CD14-positive monocyte (primary cell): ENCODE measurements around the gene MAX. TPM values are rescaled to one million over a fixed set of nuclear protein-coding genes. Genes with fewer than 3 reads are reported as not detected.
A peak's percentile ranks its signal among the peaks of the same experiment; 100 is the strongest.

Experiments used
- DNase-seq, 3 donors: peaks; one replicate each; pipeline ENCODE4 v3.0.0-alpha.2; 2011 to 2022
- H2AFZ ChIP-seq: 2 replicates; pipeline ENCODE4 v1.6.0; 2012; ENCODE audit warnings: mild to moderate bottlenecking, low read depth, low read length, inconsistent platforms; ENCODE audit not compliant: insufficient read depth, poor library complexity, severe bottlenecking
- H3K27ac ChIP-seq, 2 donors: 1 replicate in 1 of 2; 2 replicates in 1 of 2; pipeline ENCODE4 v1.5.1; 2012 to 2013; ENCODE audit warnings: low read length in 2 of 2, control low read depth in 1 of 2, inconsistent platforms in 1 of 2, low read depth in 1 of 2, mild to moderate bottlenecking in 1 of 2
- H3K27me3 ChIP-seq, 2 donors: one replicate each; pipeline versions ENCODE4 v1.6.0 to v1.6.1; 2011 to 2013; ENCODE audit warnings: low read length in 2 of 2; ENCODE audit not compliant: control insufficient read depth in 2 of 2, insufficient read depth in 2 of 2
- H3K36me3 ChIP-seq, 2 donors: replicated peaks in 1 of 2; 1 replicate in 1 of 2; 2 replicates in 1 of 2; pipeline versions ENCODE4 v1.5.1 to v1.6.1; 2012 to 2013; ENCODE audit warnings: low read length in 2 of 2, control low read depth in 1 of 2, inconsistent platforms in 1 of 2, mild to moderate bottlenecking in 1 of 2; ENCODE audit not compliant: insufficient read depth in 2 of 2, control insufficient read depth in 1 of 2
- H3K4me1 ChIP-seq, 2 donors: 1 replicate in 1 of 2; 2 replicates in 1 of 2; pipeline versions ENCODE4 v1.5.1 to v1.6.1; 2012 to 2013; ENCODE audit warnings: low read length in 2 of 2, control low read depth in 1 of 2, inconsistent platforms in 1 of 2, mild to moderate bottlenecking in 1 of 2, moderate library complexity in 1 of 2; ENCODE audit not compliant: insufficient read depth in 2 of 2, control insufficient read depth in 1 of 2
- H3K4me2 ChIP-seq: replicated peaks from 2 replicates; pipeline ENCODE3; 2012; ENCODE audit warnings: low read length, moderate library complexity, mild to moderate bottlenecking; ENCODE audit not compliant: poor library complexity, severe bottlenecking; ENCODE audit errors: extremely low read depth
- H3K4me3 ChIP-seq, 3 experiments: fragments of 200-600 bp in 1 of 3; sonication (generic) in 1 of 3; replicated peaks in 1 of 3; 1 replicate in 2 of 3; 2 replicates in 1 of 3; pipeline ENCODE4 v1.5.1; 2011 to 2013; ENCODE audit warnings: low read length in 3 of 3, mild to moderate bottlenecking in 3 of 3, control low read depth in 2 of 3, low read depth in 2 of 3, inconsistent platforms in 1 of 3, moderate library complexity in 1 of 3
- H3K79me2 ChIP-seq: 2 replicates; pipeline ENCODE4 v1.6.0; 2012; ENCODE audit warnings: mild to moderate bottlenecking, control low read depth, inconsistent platforms, low read length, moderate library complexity; ENCODE audit not compliant: insufficient read depth
- H3K9ac ChIP-seq: 2 replicates; pipeline ENCODE4 v1.6.0; 2017; ENCODE audit warnings: low read length, mild to moderate bottlenecking; ENCODE audit not compliant: insufficient read depth, poor library complexity, severe bottlenecking
- H3K9me3 ChIP-seq, 2 donors: replicated peaks in 1 of 2; 1 replicate in 1 of 2; 2 replicates in 1 of 2; pipeline versions ENCODE4 v1.5.1 to v1.6.1; 2012 to 2013; ENCODE audit warnings: low read length in 2 of 2, control low read depth in 1 of 2; ENCODE audit not compliant: control insufficient read depth in 1 of 2, insufficient read depth in 1 of 2
- H4K20me1 ChIP-seq: 2 replicates; pipeline ENCODE4 v1.6.0; 2012; ENCODE audit warnings: mild to moderate bottlenecking, low read length, control low read depth, moderate library complexity; ENCODE audit not compliant: insufficient read depth
- H3K27ac Mint-ChIP-seq, 7 donors: one replicate each; pipeline ENCODE4 v1.8.0; 2020; ENCODE audit warnings: mild to moderate bottlenecking in 7 of 7, mixed read lengths in 7 of 7, moderate library complexity in 6 of 7, inconsistent platforms in 2 of 7
- H3K27me3 Mint-ChIP-seq, 3 donors: one replicate each; pipeline ENCODE4 v1.8.0; 2021 to 2022; ENCODE audit warnings: low read depth in 3 of 3, mild to moderate bottlenecking in 3 of 3, mixed read lengths in 3 of 3, moderate library complexity in 3 of 3, inconsistent platforms in 1 of 3
- H3K36me3 Mint-ChIP-seq, 2 donors: one replicate each; pipeline ENCODE4 v1.8.0; 2020; ENCODE audit warnings: mixed read lengths in 2 of 2, inconsistent platforms in 1 of 2, mild to moderate bottlenecking in 1 of 2
- H3K4me1 Mint-ChIP-seq: one replicate; pipeline ENCODE4 v1.8.0; 2020; ENCODE audit warnings: mild to moderate bottlenecking, mixed read lengths
- H3K4me3 Mint-ChIP-seq, 2 donors: one replicate each; pipeline ENCODE4 v1.8.0; 2020; ENCODE audit warnings: mild to moderate bottlenecking in 2 of 2, mixed read lengths in 2 of 2, moderate library complexity in 1 of 2
- H3K9me3 Mint-ChIP-seq, 7 donors: one replicate each; pipeline ENCODE4 v1.8.0; 2020 to 2022; ENCODE audit warnings: mixed read lengths in 7 of 7, mild to moderate bottlenecking in 6 of 7, moderate library complexity in 6 of 7, inconsistent platforms in 2 of 7
- WGBS: methylation state at CpG from one replicate; pipeline ENCODE4 v1.1.5; 2013; ENCODE audit warnings: missing lambda C conversion rate; ENCODE audit not compliant: insufficient coverage; 5-methylcytosine and 5-hydroxymethylcytosine counted together
- intact Hi-C, 2 donors: fragments of 100-400 bp; cut with micrococcal nuclease; formaldehyde crosslinking; loops; one replicate each; pipeline versions ENCODE4 v1.15.0 to v1.15.1; 2023
- polyA plus RNA-seq, 3 donors: library from polyadenylated mRNA; depleted of rRNA in 1 of 3; unstranded in 2 of 3; stranded (reverse) in 1 of 3; fragments of 300-500 nt in 2 of 3; fragments of >200 nt in 1 of 3; fragmentation: Illumina TruSeq in 2 of 3; gene quantifications; 1 replicate in 2 of 3; 2 replicates in 1 of 3; pipeline ENCODE4 v1.2.3, GENCODE V29; 2012 to 2021
- small RNA-seq: library from RNA; depleted of rRNA; stranded (forward); fragments of <200 nt; gene quantifications from one replicate; pipeline ENCODE3, GENCODE V24; 2012; ENCODE audit warnings: low read depth; ENCODE audit not compliant: insufficient read length
- TF ChIP-seq, protein P1 (sequence below): fragments of 200-600 bp; IDR thresholded peaks from one replicate; pipeline ENCODE4 v1.8.0; 2022; ENCODE audit warnings: antibody characterized with exemption, mild to moderate bottlenecking

The MAX gene
- polyA plus RNA-seq, 3 donors: 78.2 to 87.0 (median 81.5) TPM

DNA sequence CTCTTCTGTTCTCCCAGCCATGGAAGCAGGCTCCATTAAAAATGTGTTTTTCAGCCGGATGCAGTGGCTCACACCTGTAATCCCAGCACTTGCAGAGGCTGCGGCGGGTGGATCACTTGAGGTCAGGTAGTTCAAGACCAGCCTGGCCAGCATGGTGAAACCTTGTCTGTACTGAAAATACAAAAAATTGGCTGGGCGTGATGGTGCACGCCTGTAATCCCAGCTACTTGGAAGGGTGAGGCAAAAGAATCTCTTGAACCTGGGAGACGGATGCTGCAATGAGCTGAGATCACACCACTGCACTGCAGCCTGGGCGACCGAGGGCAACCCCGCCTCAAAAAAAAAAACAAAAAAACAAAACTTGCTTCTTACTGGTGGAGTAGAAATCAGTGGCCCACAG, 75.8 kb downstream of the MAX start:
- WGBS: 98% methylated on average over 6 of the region's 9 CpGs
- Histone ChIP-seq H4K20me1 (no peaks in the 10 kb centered on the region), H3K4me1 (no peaks in the 10 kb centered on the region), H3K4me2 (no peak overlapping the region), H3K9ac (no peak overlapping the region), H3K36me3 (peaks cover 45 to 90% of the 10 kb centered on the region in 2 donors), H2AFZ (no peak overlapping the region), H3K79me2 (no peaks in the 10 kb centered on the region), H3K27me3 (no peaks in the 10 kb centered on the region), H3K9me3 (no peaks in the 10 kb centered on the region), H3K27ac (no peak overlapping the region), H3K4me3 (no peak overlapping the region)
- DNase-seq: no peak
- peaks cover 58 to 80% of the 10 kb centered on the region in 2 donors for H3K36me3 Mint-ChIP-seq
- H3K4me3 Mint-ChIP-seq: no peak overlapping the region
- peak overlapping the region in 1 of 7 donors; percentile 60 for H3K27ac Mint-ChIP-seq
- H3K4me1 Mint-ChIP-seq: peaks cover 8% of the 10 kb centered on the region
- TF ChIP-seq, protein P1, sequence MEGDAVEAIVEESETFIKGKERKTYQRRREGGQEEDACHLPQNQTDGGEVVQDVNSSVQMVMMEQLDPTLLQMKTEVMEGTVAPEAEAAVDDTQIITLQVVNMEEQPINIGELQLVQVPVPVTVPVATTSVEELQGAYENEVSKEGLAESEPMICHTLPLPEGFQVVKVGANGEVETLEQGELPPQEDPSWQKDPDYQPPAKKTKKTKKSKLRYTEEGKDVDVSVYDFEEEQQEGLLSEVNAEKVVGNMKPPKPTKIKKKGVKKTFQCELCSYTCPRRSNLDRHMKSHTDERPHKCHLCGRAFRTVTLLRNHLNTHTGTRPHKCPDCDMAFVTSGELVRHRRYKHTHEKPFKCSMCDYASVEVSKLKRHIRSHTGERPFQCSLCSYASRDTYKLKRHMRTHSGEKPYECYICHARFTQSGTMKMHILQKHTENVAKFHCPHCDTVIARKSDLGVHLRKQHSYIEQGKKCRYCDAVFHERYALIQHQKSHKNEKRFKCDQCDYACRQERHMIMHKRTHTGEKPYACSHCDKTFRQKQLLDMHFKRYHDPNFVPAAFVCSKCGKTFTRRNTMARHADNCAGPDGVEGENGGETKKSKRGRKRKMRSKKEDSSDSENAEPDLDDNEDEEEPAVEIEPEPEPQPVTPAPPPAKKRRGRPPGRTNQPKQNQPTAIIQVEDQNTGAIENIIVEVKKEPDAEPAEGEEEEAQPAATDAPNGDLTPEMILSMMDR: no peak
- peaks cover 0 to 2% (median 0%) of the 10 kb centered on the region in 3 donors for H3K27me3 Mint-ChIP-seq
- intact Hi-C loops: no loop called here
- H3K9me3 Mint-ChIP-seq: no peaks in the 10 kb centered on the region

DNA sequence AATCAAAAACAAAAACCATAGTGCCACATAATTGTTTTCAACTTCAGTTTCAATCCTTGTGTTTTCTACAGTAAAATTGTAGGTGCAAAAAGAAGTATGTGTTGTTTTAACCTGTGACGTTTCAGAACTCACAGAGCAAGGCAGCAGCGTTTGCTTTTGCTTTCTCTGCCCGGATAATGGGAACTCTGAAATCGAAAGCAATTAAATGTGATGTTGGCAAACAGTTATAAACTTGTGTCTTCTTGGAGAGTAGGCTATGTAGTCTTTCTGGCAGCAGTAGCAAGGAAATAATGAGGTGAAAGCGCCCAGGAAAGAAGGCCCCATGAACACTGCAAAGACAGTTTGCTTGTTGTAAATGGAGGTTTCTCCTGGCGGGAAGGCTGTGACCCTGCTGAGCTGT, 76.5 kb downstream of the MAX start:
- no peaks in the 10 kb centered on the region for H3K9me3 Mint-ChIP-seq
- TF ChIP-seq, protein P1: no peak

More for the DNA sequence above, 76.5 kb downstream of the MAX start:
- H3K27me3 ChIP-seq: no peaks in the 10 kb centered on the region
- no peak overlapping the region for H3K9ac ChIP-seq
- H4K20me1 ChIP-seq: no peaks in the 10 kb centered on the region
- H3K4me1 Mint-ChIP-seq: peaks cover 8% of the 10 kb centered on the region
- no peak overlapping the region for H3K4me3 Mint-ChIP-seq
- no peak overlapping the region for H2AFZ ChIP-seq
- peaks cover 0 to 3% (median 0%) of the 10 kb centered on the region in 3 donors for H3K27me3 Mint-ChIP-seq
- H3K36me3 Mint-ChIP-seq: peaks cover 55 to 80% of the 10 kb centered on the region in 2 donors
- H3K4me3 ChIP-seq: no peak overlapping the region
- H3K79me2 ChIP-seq: no peaks in the 10 kb centered on the region
- H3K4me2 ChIP-seq: no peak overlapping the region
- DNase-seq: no peak
- peak overlapping the region in 1 of 7 donors; percentile 45 for H3K27ac Mint-ChIP-seq
- WGBS: 98% methylated on average over 5 of the region's 6 CpGs
- H3K27ac ChIP-seq: peak overlapping the region in 1 of 2 donors; percentile 23
- peaks cover 45 to 89% of the 10 kb centered on the region in 2 donors for H3K36me3 ChIP-seq
- no peaks in the 10 kb centered on the region for H3K9me3 ChIP-seq
- intact Hi-C loops: no loop called here
- no peaks in the 10 kb centered on the region for H3K4me1 ChIP-seq

Small RNAs within 50 kb of the gene (small RNA-seq; reads per million reads assigned to genes)
- gene MIR4706: not detected
- gene RNU2-14P: 5.0 reads per million, percentile 50 among the genes with 10 or more reads in this experiment

Other genes with a start within 250 kb of the MAX start
- not detected for gene SPTB, start 222.6 kb downstream of the MAX start, polyA plus RNA-seq
- gene CHURC1, start 188.1 kb downstream of the MAX start, polyA plus RNA-seq: 10 to 100 TPM; 31.1 to 98.3 (median 81.2) TPM
- gene GPX2, start 159.8 kb downstream of the MAX start, polyA plus RNA-seq: not detected
- gene RAB15, start 130.2 kb downstream of the MAX start, polyA plus RNA-seq: under 1 TPM; 0.09 to 0.14 (median 0.09) TPM
- 10 to 100 TPM; 12.3 to 14.2 (median 14.1) TPM for gene FNTB, start 115.6 kb downstream of the MAX start, polyA plus RNA-seq